Measurements from ENCODE around the gene PRLH. TPM values are rescaled to one million over a fixed set of nuclear protein-coding genes. Genes with fewer than 3 reads are reported as not detected.

The PRLH gene
- total and polyA plus RNA-seq, 2 of the 13 experiments (the other 11 are each of a cell fraction or from before 2014, with no cell fraction given), result not detected

- TF ChIP-seq ZUFSP (CRISPR knock-in tag; IDR thresholded peaks at IDR 0.05; ENCODE audit: borderline replicate concordance) (no peak), GABPB1 (CRISPR knock-in tag; IDR thresholded peaks at IDR 0.05) (peak; percentile 31; the same call in 1 of the 2 replicates), MIER3 (CRISPR knock-in tag; IDR thresholded peaks at IDR 0.05; ENCODE audit: borderline replicate concordance) (0 out of 2 replicates have a peak, but pooled peaks have one; percentile 24), ZGPAT (CRISPR knock-in tag; IDR thresholded peaks at IDR 0.05) (0 out of 2 replicates have a peak, but pooled peaks have one; percentile 27), TBP (CRISPR knock-in tag; IDR thresholded peaks at IDR 0.05) (0 out of 2 replicates have a peak, but pooled peaks have one; percentile 36), E2F5 (CRISPR knock-in tag; conservative IDR thresholded peaks at IDR 0.05) (no peak), FOXK2 (IDR thresholded peaks at IDR 0.05) (0 out of 2 replicates have a peak, but pooled peaks have one; percentile 42), NBN (conservative IDR thresholded peaks at IDR 0.05) (no peak), IRF9 (CRISPR knock-in tag; IDR thresholded peaks at IDR 0.05; ENCODE audit: borderline replicate concordance) (no peak), ZBTB37 (CRISPR knock-in tag; IDR thresholded peaks at IDR 0.05) (no peak), DBP (CRISPR knock-in tag; IDR thresholded peaks at IDR 0.05; ENCODE audit: not compliant biosample characterization) (no peak), ZNF292 (CRISPR knock-in tag; IDR thresholded peaks at IDR 0.05; ENCODE audit: borderline replicate concordance, low read depth) (peak; percentile 60; the same call in 1 of the 2 replicates), ZNF414 (CRISPR knock-in tag; IDR thresholded peaks at IDR 0.05) (peak; percentile 44; the same call in 1 of the 2 replicates), KDM5B (CRISPR knock-in tag; IDR thresholded peaks at IDR 0.05; ENCODE audit: borderline replicate concordance) (peak; percentile 62; the same call in 1 of the 2 replicates), ZSCAN29 (CRISPR knock-in tag; conservative IDR thresholded peaks at IDR 0.05) (0 out of 2 replicates have a peak, but pooled peaks have one; percentile 25), HNF4G (IDR thresholded peaks at IDR 0.05; ENCODE audit: borderline replicate concordance, low read depth, low read length) (0 out of 2 replicates have a peak, but pooled peaks have one; percentile 32), HNF4G (CRISPR knock-in tag; IDR thresholded peaks at IDR 0.05; ENCODE audit: borderline replicate concordance, low read depth) (0 out of 2 replicates have a peak, but pooled peaks have one; percentile 45), ZNF207 (IDR thresholded peaks at IDR 0.05; ENCODE audit: borderline replicate concordance) (no peak), HMG20B (CRISPR knock-in tag; conservative IDR thresholded peaks at IDR 0.05) (peak; percentile 63; the same call in 1 of the 2 replicates)
Measured at GRCh38 chr2:237581751-237582746, 15.7 kb downstream of the PRLH start (continued).
